Occipital lobe (tissue), 2 donors: ENCODE results near the gene LENEP. TPM values are rescaled to one million over a fixed set of nuclear protein-coding genes. Genes with fewer than 3 reads are reported as not detected.

Source experiments
- DNase-seq: peaks from one replicate; lab custom pipeline; 2025; lab: John Stamatoyannopoulos, UW
- total RNA-seq: library from RNA; depleted of rRNA; stranded (reverse); fragments of >200 nt; gene quantifications from one replicate; pipeline ENCODE4 v1.2.3, GENCODE V29; 2014

The LENEP gene
- total RNA-seq, 1 donor from 2014 or later, result 2.7 TPM

GRCh38 chr1:154998818-154999570, 5.6 kb downstream of the LENEP start:
- peak; percentile 26 for DNase-seq

GRCh38 chr1:154999571-155000410, 6.4 kb downstream of the LENEP start:
- no peak for DNase-seq

- no peak for DNase-seq
These were observed 7.0 kb downstream of the LENEP start for GRCh38 chr1:155000411-155000725.

GRCh38 chr1:155000726-155001424, 7.5 kb downstream of the LENEP start:
- peak; percentile 82 for DNase-seq

- no peak for DNase-seq
These were observed 8.0 kb downstream of the LENEP start for GRCh38 chr1:155001425-155001674.

- DNase-seq, result peak; percentile 100
These were observed 8.5 kb downstream of the LENEP start for GRCh38 chr1:155001675-155002463.

- DNase-seq, result no peak
These were observed 9.3 kb downstream of the LENEP start, which contains the start of gene ZBTB7B for GRCh38 chr1:155002464-155003226. ZBTB7B (plus strand) TSS chr1:155002802; CDS start chr1:155014661, 11,859 bp downstream.

GRCh38 chr1:155003227-155003765, 9.9 kb downstream of the LENEP start:
- DNase-seq, result no peak

GRCh38 chr1:155003766-155004351, 10.5 kb downstream of the LENEP start:
- peak; percentile 64 for DNase-seq

GRCh38 chr1:155004352-155005075, 11.1 kb downstream of the LENEP start:
- DNase-seq, result no peak

GRCh38 chr1:155005076-155006011, 12.0 kb downstream of the LENEP start:
- DNase-seq, result peak; percentile 47

GRCh38 chr1:155006601-155007101, 13.3 kb downstream of the LENEP start:
- DNase-seq, result peak; percentile 30

- no peak for DNase-seq
These were observed 14.0 kb downstream of the LENEP start for GRCh38 chr1:155007251-155007828.

- no peak for DNase-seq
These were observed 14.9 kb downstream of the LENEP start for GRCh38 chr1:155008015-155008941.

- DNase-seq, result no peak
These were observed 15.9 kb downstream of the LENEP start for GRCh38 chr1:155009221-155009711.

- DNase-seq, result no peak
These were observed 16.4 kb downstream of the LENEP start for GRCh38 chr1:155009742-155010141.
